Spleen (tissue), 13 donors: Measurements from ENCODE around the gene SLC10A4. TPM values are rescaled to one million over a fixed set of nuclear protein-coding genes. Genes with fewer than 3 reads are reported as not detected.
"Not testable (repeated sequence)": the region's sequence is repeated elsewhere in the genome, so short reads cannot be mapped to it uniquely, and the experiment has no call there.

Experiments
- DNase-seq: peaks from one replicate; pipeline ENCODE4 v3.0.0-alpha.2; 2020
- H3K27ac ChIP-seq, 8 donors: fragments of 200-600 bp; sonication (generic) in 7 of 8; 1 replicate in 4 of 8; 2 replicates in 4 of 8; pipeline versions ENCODE4 v1.5.0 to v1.8.0; 2016 to 2021; ENCODE audit warnings: inconsistent platforms in 4 of 8, mild to moderate bottlenecking in 4 of 8, moderate library complexity in 1 of 8
- H3K27me3 ChIP-seq, 7 donors: fragments of 200-600 bp; sonication (generic) in 6 of 7; replicated peaks in 1 of 7; 1 replicate in 4 of 7; 2 replicates in 3 of 7; pipeline versions ENCODE4 v1.5.0 to v1.8.0; 2016 to 2021; ENCODE audit warnings: inconsistent platforms in 3 of 7, mild to moderate bottlenecking in 1 of 7
- H3K36me3 ChIP-seq, 6 donors: fragments of 200-600 bp; sonication (generic) in 5 of 6; 1 replicate in 4 of 6; 2 replicates in 2 of 6; pipeline versions ENCODE4 v1.5.0 to v1.8.0; 2016 to 2021; ENCODE audit warnings: inconsistent platforms in 2 of 6
- H3K4me1 ChIP-seq, 6 donors: fragments of 200-600 bp; sonication (generic) in 5 of 6; 1 replicate in 3 of 6; 2 replicates in 3 of 6; pipeline versions ENCODE4 v1.5.0 to v1.8.0; 2016 to 2021; ENCODE audit warnings: inconsistent platforms in 3 of 6
- H3K4me3 ChIP-seq, 8 donors: fragments of 200-600 bp; sonication (generic) in 7 of 8; 1 replicate in 4 of 8; 2 replicates in 4 of 8; pipeline versions ENCODE4 v1.5.0 to v1.8.0; 2016 to 2021; ENCODE audit warnings: inconsistent platforms in 4 of 8, mild to moderate bottlenecking in 4 of 8, moderate library complexity in 2 of 8
- H3K9me3 ChIP-seq, 8 donors: fragments of 200-600 bp; sonication (generic) in 7 of 8; 1 replicate in 4 of 8; 2 replicates in 4 of 8; pipeline versions ENCODE4 v1.5.0 to v1.8.0; 2016 to 2021; ENCODE audit warnings: inconsistent platforms in 4 of 8
- POLR2A ChIP-seq, 3 donors: fragments of 450-650 bp; IDR thresholded peaks; one replicate each; pipeline ENCODE4 v1.5.1; 2017; ENCODE audit warnings: antibody characterized with exemption in 3 of 3, mild to moderate bottlenecking in 1 of 3
- POLR2AphosphoS5 ChIP-seq, 3 donors: sonication (generic); formaldehyde crosslinking; IDR thresholded peaks; one replicate each; pipeline ENCODE4 v1.5.1; 2017; ENCODE audit warnings: antibody characterized with exemption in 3 of 3
- WGBS, 5 donors: extraction: QIAGEN DNeasy Blood & Tissue Kit in 3 of 5; methylation state at CpG; one replicate each; pipeline versions ENCODE4 v1.1.5 to v1.1.7; 2013 to 2018; 5-methylcytosine and 5-hydroxymethylcytosine counted together
- intact Hi-C: fragments of 100-400 bp; cut with DNase I; formaldehyde crosslinking; loops from one replicate; pipeline ENCODE4 v1.15.0; 2023; ENCODE audit warnings: low total_unique reads
- long read RNA-seq, 2 donors: transcript quantifications; one replicate each; lab custom pipeline, GENCODE V29; 2026
- polyA plus RNA-seq, 3 donors: library from polyadenylated mRNA; stranded (reverse); fragments of 200-250 nt; gene quantifications; one replicate each; pipeline ENCODE4 v1.2.1, GENCODE V29; 2013
- total RNA-seq, 7 donors: library from RNA; depleted of rRNA in 3 of 7; stranded (reverse); fragments of >200 nt in 3 of 7; fragmentation: NEBNext Ultra II Directional in 4 of 7; extraction: Animal tissue kit (Norgen Biotek cat#: 25700) in 4 of 7; gene quantifications; one replicate each; pipeline versions ENCODE4 v1.1.0 to v1.2.1, GENCODE V29; 2016 to 2021
- TF ChIP-seq, protein P1 (sequence below), 11 experiments: fragments of 200-600 bp in 7 of 11; fragments of 450-650 bp in 4 of 11; sonication (generic) in 4 of 11; IDR thresholded peaks in 8 of 11; conservative IDR thresholded peaks in 3 of 11; 1 replicate in 7 of 11; 2 replicates in 4 of 11; pipeline versions ENCODE4 v1.4.0 to v1.8.0; 2016 to 2021; ENCODE audit warnings: antibody characterized with exemption in 11 of 11, inconsistent platforms in 4 of 11, mild to moderate bottlenecking in 1 of 11
- donor health status: healthy with polysubstance abuse.
- donor health status: DM: no; HTN: no; CAD: no; lungs with moderate emphysema.
- donor health status: DM: no; HTN: no; CAD: no.
- donor health status: Bipolar disorder and iron deficiency.
- donor health status: healthy.
- donor health status: DM: no; HTN: no; CAD: no.
- donor health status: DM: yes; HTN: yes; CAD: no.

The SLC10A4 gene, protein sequence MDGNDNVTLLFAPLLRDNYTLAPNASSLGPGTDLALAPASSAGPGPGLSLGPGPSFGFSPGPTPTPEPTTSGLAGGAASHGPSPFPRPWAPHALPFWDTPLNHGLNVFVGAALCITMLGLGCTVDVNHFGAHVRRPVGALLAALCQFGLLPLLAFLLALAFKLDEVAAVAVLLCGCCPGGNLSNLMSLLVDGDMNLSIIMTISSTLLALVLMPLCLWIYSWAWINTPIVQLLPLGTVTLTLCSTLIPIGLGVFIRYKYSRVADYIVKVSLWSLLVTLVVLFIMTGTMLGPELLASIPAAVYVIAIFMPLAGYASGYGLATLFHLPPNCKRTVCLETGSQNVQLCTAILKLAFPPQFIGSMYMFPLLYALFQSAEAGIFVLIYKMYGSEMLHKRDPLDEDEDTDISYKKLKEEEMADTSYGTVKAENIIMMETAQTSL
- total RNA-seq (under 1 TPM in 2 of 7 donors, not detected in 5; 0.27 to 0.32 TPM), polyA plus RNA-seq (under 1 TPM; 0.08 to 0.20 (median 0.13) TPM)
- long read RNA-seq, donor 1 = 0 reads
- long read RNA-seq, donor 2 = 0 reads

DNA sequence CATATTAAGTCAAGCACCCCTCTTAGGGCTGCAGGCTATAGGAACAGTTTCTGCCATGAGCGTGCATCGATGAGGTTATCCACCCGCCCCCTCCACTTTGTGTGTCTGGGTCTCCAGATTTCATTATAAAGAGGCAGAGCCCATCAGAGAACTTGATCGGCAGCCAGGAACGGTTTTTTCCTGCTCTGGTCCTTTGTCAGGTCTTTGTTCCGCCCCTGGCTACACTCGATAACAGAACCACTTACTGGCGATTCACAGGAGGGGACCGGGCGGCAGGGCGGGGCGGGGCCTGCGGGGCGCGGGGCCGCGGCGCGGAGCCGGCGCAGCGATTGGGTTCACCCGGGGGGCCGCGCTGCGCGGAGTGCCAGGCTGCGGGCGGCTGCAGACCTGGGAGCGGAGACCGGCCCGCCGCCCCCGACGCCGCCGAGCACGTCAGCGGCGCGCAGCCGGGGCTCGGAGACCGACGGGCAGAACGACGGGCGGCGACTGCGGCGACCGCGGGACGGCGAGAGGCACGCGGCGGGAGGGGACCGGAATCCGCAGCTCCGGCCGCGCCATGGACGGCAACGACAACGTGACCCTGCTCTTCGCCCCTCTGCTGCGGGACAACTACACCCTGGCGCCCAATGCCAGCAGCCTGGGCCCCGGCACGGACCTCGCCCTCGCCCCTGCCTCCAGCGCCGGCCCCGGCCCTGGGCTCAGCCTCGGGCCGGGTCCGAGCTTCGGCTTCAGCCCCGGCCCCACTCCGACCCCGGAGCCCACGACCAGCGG is at the start of gene SLC10A4:
Gene SLC10A4, plus strand, starts transcription at position 338 of the 771 bp plus-strand sequence. Its CDS starts 219 bp downstream, at position 557.
- peak within 1 kb of the TSS; percentile 17 to 67 (median 29) for H3K4me3 ChIP-seq
- H3K27ac ChIP-seq = no peak within 1 kb of the TSS
- DNase-seq = peak; percentile 74
- peaks cover 8 to 20% (median 15%) of the 10 kb centered on the region in 6 donors for H3K4me1 ChIP-seq
- 2 to 6% (median 4%) methylated on average over 51 to 85 of the region's 85 CpGs for WGBS, 5 donors
- TF ChIP-seq, protein P1, sequence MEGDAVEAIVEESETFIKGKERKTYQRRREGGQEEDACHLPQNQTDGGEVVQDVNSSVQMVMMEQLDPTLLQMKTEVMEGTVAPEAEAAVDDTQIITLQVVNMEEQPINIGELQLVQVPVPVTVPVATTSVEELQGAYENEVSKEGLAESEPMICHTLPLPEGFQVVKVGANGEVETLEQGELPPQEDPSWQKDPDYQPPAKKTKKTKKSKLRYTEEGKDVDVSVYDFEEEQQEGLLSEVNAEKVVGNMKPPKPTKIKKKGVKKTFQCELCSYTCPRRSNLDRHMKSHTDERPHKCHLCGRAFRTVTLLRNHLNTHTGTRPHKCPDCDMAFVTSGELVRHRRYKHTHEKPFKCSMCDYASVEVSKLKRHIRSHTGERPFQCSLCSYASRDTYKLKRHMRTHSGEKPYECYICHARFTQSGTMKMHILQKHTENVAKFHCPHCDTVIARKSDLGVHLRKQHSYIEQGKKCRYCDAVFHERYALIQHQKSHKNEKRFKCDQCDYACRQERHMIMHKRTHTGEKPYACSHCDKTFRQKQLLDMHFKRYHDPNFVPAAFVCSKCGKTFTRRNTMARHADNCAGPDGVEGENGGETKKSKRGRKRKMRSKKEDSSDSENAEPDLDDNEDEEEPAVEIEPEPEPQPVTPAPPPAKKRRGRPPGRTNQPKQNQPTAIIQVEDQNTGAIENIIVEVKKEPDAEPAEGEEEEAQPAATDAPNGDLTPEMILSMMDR (IDR thresholded peaks at IDR 0.05 in 8 of 11, conservative IDR thresholded peaks at IDR 0.05 in 3 of 11) = no peak
- no peak for TF ChIP-seq POLR2AphosphoS5 (IDR thresholded peaks at IDR 0.05)
- no peak for TF ChIP-seq POLR2A (IDR thresholded peaks at IDR 0.05)
- no peaks in the 10 kb centered on the region for H3K9me3 ChIP-seq
- peaks cover 0 to 84% (median 68%) of the 10 kb centered on the region in 7 donors for H3K27me3 ChIP-seq
- H3K36me3 ChIP-seq = no peaks in the 10 kb centered on the region
- intact Hi-C loops = no loop called here

DNA sequence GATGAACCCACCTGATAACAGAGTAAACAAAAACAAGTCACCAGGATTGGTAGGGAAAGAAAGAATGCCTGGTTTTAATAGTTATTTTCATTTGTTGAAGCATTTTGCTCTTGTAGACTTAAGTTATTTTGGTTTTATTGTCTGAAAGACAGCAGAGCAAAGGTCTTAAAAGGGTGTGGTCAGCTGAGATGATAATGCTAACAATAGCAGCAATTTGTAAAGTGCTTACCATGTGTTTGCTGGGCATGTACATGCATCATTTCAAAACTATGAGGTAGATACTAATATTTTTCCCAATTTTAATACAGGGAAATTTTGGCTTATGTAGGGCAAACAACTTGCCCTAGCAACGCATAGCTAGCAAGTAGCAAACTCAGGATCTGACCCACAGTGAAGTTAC is 46.8 kb upstream of the SLC10A4 start:
- H3K27me3 ChIP-seq = no peaks in the 10 kb centered on the region
- 89 to 100% (median 95%) methylated on average over 1 of the region's 1 CpG for WGBS, 5 donors
- intact Hi-C loops = no loop called here
- TF ChIP-seq, protein P1 (IDR thresholded peaks at IDR 0.05 in 8 of 11, conservative IDR thresholded peaks at IDR 0.05 in 3 of 11) = no peak
- TF ChIP-seq POLR2A (IDR thresholded peaks at IDR 0.05) = no peak
- TF ChIP-seq POLR2AphosphoS5 (IDR thresholded peaks at IDR 0.05) = no peak
- H3K36me3 ChIP-seq = no peaks in the 10 kb centered on the region
- no peaks in the 10 kb centered on the region for H3K9me3 ChIP-seq
- DNase-seq = no peak
- no peaks in the 10 kb centered on the region for H3K4me1 ChIP-seq
- no peak overlapping the region for H3K4me3 ChIP-seq
- no peak overlapping the region for H3K27ac ChIP-seq

DNA sequence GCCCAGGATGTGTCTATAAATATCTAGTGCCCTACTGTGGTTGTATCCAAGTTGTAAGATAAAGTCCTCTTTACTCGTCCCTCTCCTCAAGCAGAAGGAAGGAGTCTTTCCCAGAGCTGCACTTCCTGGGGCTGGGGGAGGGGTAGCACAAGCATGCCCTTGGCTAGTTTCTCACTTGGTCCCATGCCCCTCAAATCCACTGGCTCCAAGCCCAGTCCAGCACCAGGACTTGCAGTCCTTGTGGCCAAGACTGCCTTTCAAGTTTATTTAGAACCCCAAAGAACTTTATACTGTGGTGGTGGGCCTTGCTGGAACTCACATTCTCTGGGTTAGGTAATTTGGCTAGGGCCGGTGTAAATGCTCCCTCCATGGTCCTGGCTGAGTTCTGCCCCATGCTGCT is 43.2 kb upstream of the SLC10A4 start:
- TF ChIP-seq POLR2AphosphoS5 (IDR thresholded peaks at IDR 0.05) (no peak), POLR2A (IDR thresholded peaks at IDR 0.05) (no peak)
- TF ChIP-seq, protein P1 (IDR thresholded peaks at IDR 0.05 in 8 of 11, conservative IDR thresholded peaks at IDR 0.05 in 3 of 11) = no peak
- no peaks in the 10 kb centered on the region for H3K4me1 ChIP-seq
- no peak overlapping the region for H3K27ac ChIP-seq
- no peaks in the 10 kb centered on the region for H3K36me3 ChIP-seq
- intact Hi-C loops = loop anchor here (10.0 kb wide), 1 partner anchor 525 kb away; no protein-coding TSS in a partner anchor
- DNase-seq = no peak
- WGBS, 5 donors = 55 to 70% (median 63%) methylated on average over 2 of the region's 2 CpGs
- H3K27me3 ChIP-seq = no peaks in the 10 kb centered on the region
- H3K4me3 ChIP-seq = no peak overlapping the region
- H3K9me3 ChIP-seq = no peaks in the 10 kb centered on the region

DNA sequence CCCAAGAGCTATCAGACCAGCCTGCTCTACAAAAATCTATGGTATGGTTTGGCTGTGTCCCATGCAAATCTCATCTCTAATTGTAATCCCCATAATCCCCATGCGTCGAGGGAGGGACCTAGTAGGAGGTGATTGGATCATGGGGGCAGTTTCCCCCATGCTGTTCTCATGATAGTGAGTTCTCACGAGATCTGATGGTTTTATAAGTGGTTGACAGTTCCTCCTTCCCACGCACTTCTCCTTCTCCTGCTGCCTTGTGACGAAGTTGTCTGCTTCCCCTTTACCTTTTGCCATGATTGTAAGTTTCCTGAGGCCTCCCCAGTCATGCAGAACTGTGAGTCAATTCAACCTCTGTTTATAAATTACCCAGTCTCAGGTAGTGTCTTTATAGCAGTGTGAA is 42.2 kb upstream of the SLC10A4 start:
- H3K4me1 ChIP-seq, H3K9me3 ChIP-seq, H3K4me3 ChIP-seq, H3K36me3 ChIP-seq, H3K27me3 ChIP-seq, DNase-seq, H3K27ac ChIP-seq: not testable (repeated sequence)
- intact Hi-C loops = loop anchor here (10.0 kb wide), 1 partner anchor 524 kb away; no protein-coding TSS in a partner anchor
- WGBS, 5 donors = 51 to 64% (median 55%) methylated on average over 5 of the region's 5 CpGs
